ENCODE results near the gene PODN. TPM values are rescaled to one million over a fixed set of nuclear protein-coding genes. Genes with fewer than 3 reads are reported as not detected.

PODN gene
- total RNA-seq, 1 donor from 2014 or later = 2.5 TPM

GRCh38 chr1:53087332-53088285 is 25.6 kb downstream of the PODN start:
- no peak for DNase-seq (ENCODE audit: extremely low read depth, low read depth, low spot score)

DNA sequence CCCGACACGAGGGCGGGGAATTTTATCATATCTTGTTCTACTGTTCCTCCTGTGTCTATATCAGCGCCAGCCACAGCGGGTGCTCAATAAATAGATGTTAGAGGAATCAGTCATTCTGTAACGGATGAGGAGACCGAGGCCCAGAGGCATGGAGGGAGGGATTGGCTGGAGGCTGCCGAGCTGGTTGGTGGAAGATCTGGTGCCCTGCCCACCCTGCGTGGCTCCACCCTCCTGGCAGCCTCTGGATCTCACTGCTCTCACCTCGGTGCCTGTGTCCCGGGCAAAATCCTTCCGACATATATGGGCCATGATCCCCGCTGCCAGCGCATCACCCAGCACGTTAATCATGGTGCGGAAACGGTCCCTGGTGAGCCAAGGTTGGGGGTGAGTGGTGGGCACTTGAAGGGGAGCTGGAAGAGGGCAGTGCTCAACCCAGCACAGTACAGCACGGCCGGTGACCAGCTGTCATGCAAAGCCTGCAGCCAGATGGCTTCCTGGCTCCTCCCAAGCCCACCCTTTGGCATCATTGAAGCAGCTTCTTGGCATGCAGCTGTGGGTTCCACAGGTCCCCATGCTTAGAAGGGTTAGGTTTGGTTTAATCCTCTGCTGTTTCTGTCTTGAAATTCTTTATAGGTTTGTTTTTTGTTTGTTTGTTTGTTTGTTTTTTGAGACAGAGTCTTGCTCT is 26.7 kb downstream of the PODN start:
- DNase-seq (ENCODE audit: extremely low read depth, low read depth, low spot score) = no peak

GRCh38 chr1:53089478-53090226 is 27.6 kb downstream of the PODN start:
- DNase-seq (ENCODE audit: extremely low read depth, low read depth, low spot score) = no peak

- no peak for DNase-seq (ENCODE audit: extremely low read depth, low read depth, low spot score)
Observed at GRCh38 chr1:53090227-53091147, 28.5 kb downstream of the PODN start.

DNA sequence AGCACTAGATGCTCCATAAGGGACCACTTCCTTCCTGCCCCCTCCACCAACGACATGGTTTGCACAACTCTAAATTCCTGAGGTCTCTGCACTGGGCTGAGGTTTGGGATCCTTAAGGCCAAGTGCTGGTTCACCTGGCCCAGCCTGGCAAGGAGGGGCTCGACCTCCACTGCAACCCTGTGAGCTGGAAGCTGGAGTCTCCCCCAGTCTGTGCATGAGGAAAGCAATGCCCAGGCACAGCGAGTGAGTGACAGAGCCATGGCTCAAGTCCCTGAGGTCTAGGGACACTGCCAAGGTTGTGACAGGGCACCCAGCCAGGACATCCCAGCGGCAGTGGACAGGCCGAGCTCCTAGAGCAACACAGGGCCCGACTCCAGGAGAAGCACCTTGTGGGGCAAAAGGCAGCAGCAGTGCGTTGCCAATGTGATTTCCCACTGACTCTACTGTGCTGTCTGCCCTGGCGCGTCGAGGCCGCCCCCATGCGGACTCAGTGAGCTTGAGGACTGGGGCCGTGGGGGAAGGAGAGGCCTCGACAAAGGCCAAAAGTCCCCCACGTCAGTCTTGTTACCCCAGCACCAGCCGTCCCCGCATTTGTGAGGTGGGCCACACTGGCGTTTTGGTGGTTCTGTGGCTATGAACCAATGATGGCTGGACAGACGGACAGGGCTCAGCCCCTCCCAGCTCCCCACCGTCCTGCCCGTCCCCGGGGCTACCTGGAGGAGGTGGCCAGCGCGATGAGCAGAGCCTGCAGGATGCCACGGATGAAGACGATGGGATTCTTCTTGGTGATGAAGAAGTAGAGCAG is 30.0 kb downstream of the PODN start:
- no peak for DNase-seq (ENCODE audit: extremely low read depth, low read depth, low spot score)

GRCh38 chr1:53092659-53093450 is 30.8 kb downstream of the PODN start:
- no peak for DNase-seq (ENCODE audit: extremely low read depth, low read depth, low spot score)

DNA sequence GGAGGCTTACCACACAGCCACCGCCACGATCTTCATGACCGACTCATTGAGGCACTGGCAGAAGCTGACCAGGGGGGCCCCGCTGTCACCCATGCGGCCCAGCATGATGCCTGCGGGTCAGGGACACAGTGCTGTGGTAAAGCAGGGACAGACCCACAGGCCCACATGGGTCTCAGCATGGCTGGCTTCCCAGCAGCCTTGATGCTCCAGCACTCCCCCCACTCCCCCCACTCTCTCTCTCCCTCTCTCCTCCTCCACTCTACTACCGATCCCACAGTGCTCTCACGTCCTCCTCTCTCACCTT is 31.4 kb downstream of the PODN start:
- no peak for DNase-seq (ENCODE audit: extremely low read depth, low read depth, low spot score)

DNA sequence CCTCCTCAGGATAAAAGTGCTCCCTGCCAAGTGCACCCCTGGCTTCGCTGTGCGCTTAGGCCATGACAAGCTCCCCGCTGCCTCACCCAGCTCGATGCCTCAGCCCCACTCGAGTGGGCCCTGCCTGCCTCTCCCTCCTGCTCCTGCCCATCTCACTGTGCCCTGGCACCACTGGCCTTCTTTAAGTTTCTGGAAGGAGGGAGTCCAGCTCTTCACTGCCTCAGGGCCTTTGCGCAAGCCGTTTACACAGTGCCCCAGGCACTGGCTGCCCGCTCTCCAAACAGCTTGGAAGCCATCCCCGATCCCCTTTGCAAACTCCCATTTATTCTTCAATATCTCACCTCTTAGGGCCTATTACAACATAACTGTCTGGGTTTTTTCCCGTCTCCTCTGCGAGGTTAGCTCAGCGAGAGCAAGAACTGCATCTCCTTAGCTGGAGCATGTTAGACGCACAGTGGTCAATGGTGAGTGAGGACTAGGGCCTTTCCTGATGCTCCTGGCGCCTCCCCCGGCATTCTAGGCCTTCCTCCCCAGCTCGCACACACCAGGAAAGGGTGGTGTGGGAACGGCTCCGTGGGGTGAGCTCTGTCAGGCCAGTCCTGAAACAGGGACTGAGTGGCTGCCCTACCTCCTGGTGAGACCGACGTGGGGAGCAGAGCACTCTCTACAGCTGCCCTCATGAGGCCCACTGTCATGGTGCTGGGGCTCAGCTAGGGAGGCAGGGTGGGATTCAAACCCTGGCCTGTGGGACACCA is 31.9 kb downstream of the PODN start:
- no peak for DNase-seq (ENCODE audit: extremely low read depth, low read depth, low spot score)

DNA sequence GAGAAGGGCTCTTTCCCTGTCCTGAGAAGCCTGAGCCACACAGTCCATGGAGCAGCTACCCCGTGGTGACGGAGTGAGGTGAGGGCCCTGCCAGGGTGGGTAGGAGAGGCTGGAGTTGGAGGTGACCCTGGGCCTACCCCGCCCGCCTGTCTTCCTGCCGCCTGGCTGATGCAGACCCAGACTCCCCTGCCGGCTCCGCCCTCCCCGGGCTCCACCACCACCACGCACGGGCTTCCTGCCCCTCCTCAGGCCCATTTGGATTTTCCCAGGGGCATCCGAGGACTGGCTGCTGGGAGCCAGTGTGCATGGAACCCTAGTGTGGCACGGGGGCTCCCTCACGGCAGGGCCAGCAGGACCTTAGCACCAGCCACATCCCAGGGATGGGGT is 32.5 kb downstream of the PODN start:
- DNase-seq (ENCODE audit: extremely low read depth, low read depth, low spot score) = no peak

DNA sequence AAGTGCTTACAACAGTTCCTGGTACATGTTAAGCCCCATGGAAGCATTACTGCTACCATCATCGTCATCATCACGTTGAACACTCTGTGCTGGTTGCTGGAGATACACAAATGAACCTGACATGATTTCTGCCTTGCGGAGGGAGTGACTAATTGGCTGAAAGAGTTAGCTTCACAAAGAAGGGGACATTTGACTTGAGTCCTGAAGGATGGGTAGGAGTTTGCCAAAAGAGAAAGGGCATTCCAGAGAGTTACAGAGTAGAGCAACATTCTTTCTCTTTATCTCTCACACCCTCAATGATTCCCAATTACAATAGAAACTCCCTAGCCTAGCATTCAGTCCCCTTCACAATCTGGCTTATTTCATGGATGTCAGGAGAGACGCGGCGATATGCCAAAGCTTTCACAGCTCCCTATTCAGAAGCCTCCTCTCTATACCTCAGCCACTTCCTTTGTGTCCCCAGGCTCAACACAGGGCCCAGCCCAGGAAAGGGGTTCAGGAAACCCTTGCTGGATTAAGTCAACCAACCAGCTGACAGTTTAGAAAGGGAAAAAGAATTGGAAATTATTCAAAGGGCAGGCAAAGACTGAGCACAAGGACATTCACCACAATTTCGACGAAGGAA is 42.4 kb downstream of the PODN start:
- DNase-seq (ENCODE audit: extremely low read depth, low read depth, low spot score) = no peak

DNA sequence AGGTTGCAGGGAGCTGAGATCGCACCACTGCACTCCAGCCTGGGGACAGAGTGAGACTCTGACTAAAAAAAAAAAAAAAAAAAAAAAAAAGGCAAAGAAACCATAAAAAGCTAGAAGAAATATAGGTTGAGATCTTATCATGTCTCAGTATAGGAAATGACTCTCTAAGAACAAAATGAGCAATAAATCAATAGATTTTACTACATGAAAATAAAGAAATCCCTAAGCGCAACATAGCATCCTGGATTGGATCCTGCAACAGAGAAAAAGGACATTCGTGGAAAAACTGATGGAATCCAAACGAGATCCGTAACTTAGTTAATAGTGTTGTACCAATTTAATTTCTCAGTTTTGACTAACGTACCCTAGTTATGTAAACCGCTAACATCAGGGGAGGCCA is 45.1 kb downstream of the PODN start:
- no peak for DNase-seq (ENCODE audit: extremely low read depth, low read depth, low spot score)

DNA sequence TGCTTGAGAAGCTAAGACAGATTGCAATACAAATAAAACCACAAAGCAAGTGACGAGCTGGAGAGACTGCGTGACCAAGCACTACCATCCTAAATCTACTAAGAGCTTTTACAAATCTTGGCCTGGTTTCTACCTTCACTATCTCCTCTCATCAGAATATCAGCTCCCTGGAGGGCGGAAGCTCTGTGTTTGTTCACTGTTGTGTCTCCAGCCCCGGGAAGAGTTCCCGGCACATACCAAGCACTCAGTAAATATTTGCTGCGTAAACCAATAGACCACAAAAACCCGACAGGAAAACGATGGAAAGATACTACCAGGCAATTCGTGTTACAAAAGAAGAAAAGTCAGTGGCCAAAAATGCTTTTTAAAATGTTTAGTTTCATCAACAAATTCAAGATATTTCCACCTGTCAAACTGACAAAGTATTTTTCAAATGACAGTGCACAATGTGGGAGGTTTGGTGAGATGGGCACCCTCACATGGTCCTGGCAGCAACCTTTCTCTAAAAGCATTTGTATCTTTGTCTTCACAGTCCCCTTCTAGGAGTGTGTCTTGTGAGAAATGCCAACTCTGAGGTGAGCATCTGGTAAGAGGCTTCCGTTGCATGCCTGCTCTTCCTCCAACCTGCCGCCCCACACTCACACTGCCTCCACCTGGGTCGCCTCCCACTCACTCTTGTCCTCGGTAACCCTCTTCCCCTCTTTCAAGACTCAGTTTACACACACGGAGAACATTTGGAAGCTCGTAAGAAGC is 45.7 kb downstream of the PODN start:
- DNase-seq (ENCODE audit: extremely low read depth, low read depth, low spot score) = no peak

GRCh38 chr1:53108646-53109580 is 46.9 kb downstream of the PODN start:
- no peak for DNase-seq (ENCODE audit: extremely low read depth, low read depth, low spot score)

GRCh38 chr1:53110370-53111072 is 48.5 kb downstream of the PODN start:
- no peak for DNase-seq (ENCODE audit: extremely low read depth, low read depth, low spot score)

DNA sequence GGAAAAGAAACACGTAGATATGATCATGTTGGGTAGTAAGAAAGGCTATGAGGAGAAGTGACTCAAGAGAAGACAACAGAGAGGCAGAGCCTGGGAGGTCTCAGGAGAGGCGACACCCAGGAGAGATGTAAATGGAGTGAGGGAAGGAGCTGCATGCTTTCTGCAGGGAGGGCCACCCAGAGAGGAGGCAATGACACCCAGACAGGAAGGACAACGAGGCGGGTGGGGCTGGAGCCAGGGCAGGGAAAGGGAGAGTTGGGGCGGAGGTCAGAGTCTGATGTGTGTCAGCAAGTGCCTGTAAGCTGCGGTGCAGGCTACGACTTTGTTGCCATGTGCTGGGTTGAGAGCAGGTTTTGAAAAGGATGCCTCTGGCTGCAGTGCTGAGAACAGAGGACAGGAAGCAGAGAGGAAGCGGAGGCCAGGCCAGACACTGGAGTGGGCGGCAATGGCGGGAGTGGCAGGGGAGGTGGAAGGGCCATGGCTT is 49.1 kb downstream of the PODN start:
- DNase-seq (ENCODE audit: extremely low read depth, low read depth, low spot score) = no peak

Measured in glomerular endothelial cell (primary cell).